ENCODE results near the gene PHKB. TPM values are rescaled to one million over a fixed set of nuclear protein-coding genes. Genes with fewer than 3 reads are reported as not detected.

PHKB gene
- total RNA-seq, 2 donors from 2014 or later = 75.7 to 93.8 TPM

DNA sequence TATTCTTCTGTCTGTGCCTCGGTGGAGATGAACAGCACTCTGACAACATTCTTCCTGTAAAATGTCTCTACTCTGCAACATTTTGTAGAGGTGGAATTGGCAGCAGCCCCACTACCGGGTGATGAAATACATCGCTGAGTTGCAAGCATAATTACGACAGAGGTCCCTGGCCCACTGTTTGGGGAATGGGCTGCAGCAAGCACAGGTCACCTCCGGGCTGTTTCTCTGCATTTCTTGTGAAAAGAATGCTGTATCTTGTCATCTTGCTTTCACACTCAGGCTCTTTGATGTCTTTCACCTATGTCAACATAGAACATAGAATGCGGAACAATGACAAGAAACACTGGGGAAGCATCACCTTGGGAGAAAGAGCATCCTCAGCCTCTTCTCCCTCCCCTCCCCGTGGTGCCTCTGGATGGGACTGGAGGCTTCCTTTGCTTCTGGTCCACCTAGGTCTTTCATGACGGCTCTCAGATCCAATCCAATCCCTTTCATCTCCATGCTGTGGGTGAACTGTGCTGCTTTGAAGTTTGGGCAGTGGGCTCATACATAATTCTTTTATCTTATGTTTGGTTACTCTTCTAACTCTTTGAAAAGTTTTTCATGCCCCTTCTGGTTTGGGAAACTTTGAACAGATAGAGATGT lies 265.0 kb downstream of the PHKB start:
- H3K9me3 ChIP-seq = no peaks in the 10 kb centered on the region
- H3K4me3 ChIP-seq = no peak overlapping the region
- H3K4me1 ChIP-seq (ENCODE audit: control insufficient read depth in 1 of 2, low read depth in 2 of 2) = no peaks in the 10 kb centered on the region
- TF ChIP-seq, protein P1, sequence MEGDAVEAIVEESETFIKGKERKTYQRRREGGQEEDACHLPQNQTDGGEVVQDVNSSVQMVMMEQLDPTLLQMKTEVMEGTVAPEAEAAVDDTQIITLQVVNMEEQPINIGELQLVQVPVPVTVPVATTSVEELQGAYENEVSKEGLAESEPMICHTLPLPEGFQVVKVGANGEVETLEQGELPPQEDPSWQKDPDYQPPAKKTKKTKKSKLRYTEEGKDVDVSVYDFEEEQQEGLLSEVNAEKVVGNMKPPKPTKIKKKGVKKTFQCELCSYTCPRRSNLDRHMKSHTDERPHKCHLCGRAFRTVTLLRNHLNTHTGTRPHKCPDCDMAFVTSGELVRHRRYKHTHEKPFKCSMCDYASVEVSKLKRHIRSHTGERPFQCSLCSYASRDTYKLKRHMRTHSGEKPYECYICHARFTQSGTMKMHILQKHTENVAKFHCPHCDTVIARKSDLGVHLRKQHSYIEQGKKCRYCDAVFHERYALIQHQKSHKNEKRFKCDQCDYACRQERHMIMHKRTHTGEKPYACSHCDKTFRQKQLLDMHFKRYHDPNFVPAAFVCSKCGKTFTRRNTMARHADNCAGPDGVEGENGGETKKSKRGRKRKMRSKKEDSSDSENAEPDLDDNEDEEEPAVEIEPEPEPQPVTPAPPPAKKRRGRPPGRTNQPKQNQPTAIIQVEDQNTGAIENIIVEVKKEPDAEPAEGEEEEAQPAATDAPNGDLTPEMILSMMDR (IDR thresholded peaks at IDR 0.05) = no peak
- ATAC-seq (ENCODE audit: insufficient number of reproducible peaks, low FRiP score, low read depth) (no peak), DNase-seq (ENCODE audit: low spot score) (no peak)
- H3K36me3 ChIP-seq = no peaks in the 10 kb centered on the region
- H3K27ac ChIP-seq = no peak overlapping the region
- H3K27me3 ChIP-seq (replicated peaks; ENCODE audit: insufficient read depth) = no peaks in the 10 kb centered on the region

DNA sequence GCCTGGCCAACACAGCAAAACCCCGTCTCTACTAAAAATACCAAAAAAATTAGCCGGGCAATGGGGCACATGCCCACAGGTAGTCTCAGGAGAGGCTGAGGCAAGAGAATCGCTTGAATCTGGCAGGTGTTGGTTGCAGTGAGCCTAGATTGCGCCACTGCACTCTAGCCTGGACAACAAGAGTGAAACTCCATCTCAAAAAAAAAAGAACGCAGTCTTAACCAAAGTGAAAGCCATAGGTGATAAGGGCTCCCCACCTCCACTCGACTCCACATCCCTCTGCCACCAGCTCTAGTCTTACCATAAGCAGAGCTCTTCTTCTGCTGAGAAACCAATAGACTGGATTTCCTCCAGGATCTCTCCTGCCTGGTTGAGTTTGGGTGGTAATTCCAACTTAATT lies 266.0 kb downstream of the PHKB start:
- no peaks in the 10 kb centered on the region for H3K36me3 ChIP-seq
- DNase-seq (ENCODE audit: low spot score) (no peak), ATAC-seq (ENCODE audit: insufficient number of reproducible peaks, low FRiP score, low read depth) (no peak)
- no peak overlapping the region for H3K4me3 ChIP-seq
- H3K4me1 ChIP-seq (ENCODE audit: control insufficient read depth in 1 of 2, low read depth in 2 of 2) = no peaks in the 10 kb centered on the region
- TF ChIP-seq, protein P1 (IDR thresholded peaks at IDR 0.05) = no peak
- H3K9me3 ChIP-seq = no peaks in the 10 kb centered on the region
- H3K27me3 ChIP-seq (replicated peaks; ENCODE audit: insufficient read depth) = no peaks in the 10 kb centered on the region
- no peak overlapping the region for H3K27ac ChIP-seq

DNA sequence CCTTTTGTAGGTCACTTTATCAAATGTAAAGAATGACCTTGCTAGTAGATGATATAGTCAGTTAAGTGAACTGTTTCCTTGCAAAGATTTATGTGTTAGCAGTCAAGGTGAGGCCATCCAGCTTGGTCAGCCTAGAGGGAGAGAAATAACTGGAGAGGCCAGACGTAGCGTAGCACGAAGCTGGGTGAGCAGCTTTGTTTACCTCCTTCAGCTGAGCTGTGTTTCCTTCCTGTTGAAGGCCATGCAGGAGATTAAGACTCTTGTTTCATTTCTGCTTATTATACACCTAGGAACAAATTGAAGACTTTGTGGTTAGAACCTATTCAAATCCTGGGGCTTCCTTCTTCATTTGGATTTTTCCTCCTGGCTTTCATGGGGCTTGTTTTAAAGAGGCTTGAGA lies 267.1 kb downstream of the PHKB start:
- H3K36me3 ChIP-seq = no peaks in the 10 kb centered on the region
- no peaks in the 10 kb centered on the region for H3K27me3 ChIP-seq (replicated peaks; ENCODE audit: insufficient read depth)
- no peak overlapping the region for H3K4me3 ChIP-seq
- ATAC-seq (ENCODE audit: insufficient number of reproducible peaks, low FRiP score, low read depth) = no peak
- no peaks in the 10 kb centered on the region for H3K9me3 ChIP-seq
- no peak overlapping the region for H3K27ac ChIP-seq
- TF ChIP-seq, protein P1 (IDR thresholded peaks at IDR 0.05) = no peak
- DNase-seq (ENCODE audit: low spot score) = no peak
- H3K4me1 ChIP-seq (ENCODE audit: control insufficient read depth in 1 of 2, low read depth in 2 of 2) = no peaks in the 10 kb centered on the region

DNA sequence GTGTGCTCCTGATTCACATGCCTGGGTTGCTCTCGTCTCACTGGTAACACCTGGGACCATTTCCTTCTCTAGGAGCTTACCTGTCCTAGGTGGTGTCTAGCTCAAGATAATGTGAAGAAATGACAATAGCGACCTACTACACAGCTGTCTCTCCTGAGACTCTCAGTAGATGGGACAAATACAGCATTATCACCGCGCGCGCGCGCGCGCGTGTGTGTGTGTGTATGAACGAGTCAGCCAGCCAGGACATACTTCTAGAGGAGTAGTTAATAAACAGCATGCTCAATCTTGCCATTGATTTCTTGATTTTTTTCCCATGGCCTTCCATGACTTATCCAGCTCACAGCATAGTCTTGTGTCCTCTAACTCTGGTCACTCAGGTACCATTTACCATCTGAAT lies 268.6 kb downstream of the PHKB start:
- Histone ChIP-seq H3K4me3 (no peak overlapping the region), H3K27me3 (replicated peaks; ENCODE audit: insufficient read depth) (no peaks in the 10 kb centered on the region), H3K36me3 (no peaks in the 10 kb centered on the region), H3K9me3 (no peaks in the 10 kb centered on the region), H3K27ac (no peak overlapping the region), H3K4me1 (ENCODE audit: control insufficient read depth in 1 of 2, low read depth in 2 of 2) (no peaks in the 10 kb centered on the region)
- TF ChIP-seq, protein P1 (IDR thresholded peaks at IDR 0.05) = no peak
- ATAC-seq (ENCODE audit: insufficient number of reproducible peaks, low FRiP score, low read depth) (no peak), DNase-seq (ENCODE audit: low spot score) (no peak)

GRCh38 chr16:47731252-47731651 lies 270.1 kb downstream of the PHKB start:
- Histone ChIP-seq H3K4me1 (ENCODE audit: control insufficient read depth in 1 of 2, low read depth in 2 of 2) (no peaks in the 10 kb centered on the region), H3K4me3 (no peak overlapping the region), H3K27me3 (replicated peaks; ENCODE audit: insufficient read depth) (no peaks in the 10 kb centered on the region), H3K27ac (no peak overlapping the region), H3K36me3 (no peaks in the 10 kb centered on the region), H3K9me3 (no peaks in the 10 kb centered on the region)
- ATAC-seq (ENCODE audit: insufficient number of reproducible peaks, low FRiP score, low read depth) (no peak), DNase-seq (ENCODE audit: low spot score) (no peak)
- TF ChIP-seq, protein P1 (IDR thresholded peaks at IDR 0.05) = no peak
